ENCODE results near the gene DET1.
"Not testable (repeated sequence)": the region's sequence is repeated elsewhere in the genome, so short reads cannot be mapped to it uniquely, and the experiment has no call there.

Gene DET1

GRCh38 chr15:88541111-88541510 is 5.4 kb downstream of the DET1 start:
- H3K4me3 ChIP-seq (ENCODE audit: low read depth, low read length), result not testable (repeated sequence)

GRCh38 chr15:88540350-88540749 is 6.1 kb downstream of the DET1 start:
- not testable (repeated sequence) for H3K4me3 ChIP-seq (ENCODE audit: low read depth, low read length)

- H3K4me3 ChIP-seq (ENCODE audit: low read depth, low read length), result no peak overlapping the region
Measured at GRCh38 chr15:88539441-88539840, 7.0 kb downstream of the DET1 start.

GRCh38 chr15:88538972-88539371 is 7.5 kb downstream of the DET1 start:
- H3K4me3 ChIP-seq (ENCODE audit: low read depth, low read length), result no peak overlapping the region

GRCh38 chr15:88537591-88538317 is 8.7 kb downstream of the DET1 start:
- no peak overlapping the region for H3K4me3 ChIP-seq (ENCODE audit: low read depth, low read length)

GRCh38 chr15:88535607-88536313 is 10.7 kb downstream of the DET1 start:
- H3K4me3 ChIP-seq (ENCODE audit: low read depth, low read length), result no peak overlapping the region

- no peak overlapping the region for H3K4me3 ChIP-seq (ENCODE audit: low read depth, low read length)
Measured at GRCh38 chr15:88535100-88535499, 11.4 kb downstream of the DET1 start.

GRCh38 chr15:88533376-88533775 is 13.1 kb downstream of the DET1 start:
- no peak overlapping the region for H3K4me3 ChIP-seq (ENCODE audit: low read depth, low read length)

GRCh38 chr15:88529021-88529630 is 17.4 kb downstream of the DET1 start:
- H3K4me3 ChIP-seq (ENCODE audit: low read depth, low read length), result no peak overlapping the region

GRCh38 chr15:88526247-88526879 is 20.1 kb downstream of the DET1 start:
- H3K4me3 ChIP-seq (ENCODE audit: low read depth, low read length), result no peak overlapping the region

GRCh38 chr15:88525418-88525817 is 21.1 kb downstream of the DET1 start:
- no peak overlapping the region for H3K4me3 ChIP-seq (ENCODE audit: low read depth, low read length)

GRCh38 chr15:88524094-88524493 is 22.4 kb downstream of the DET1 start:
- not testable (repeated sequence) for H3K4me3 ChIP-seq (ENCODE audit: low read depth, low read length)

- H3K4me3 ChIP-seq (ENCODE audit: low read depth, low read length), result no peak overlapping the region
Measured at GRCh38 chr15:88518903-88519302, 27.6 kb downstream of the DET1 start.

GRCh38 chr15:88513195-88513594 is 33.3 kb downstream of the DET1 start:
- H3K4me3 ChIP-seq (ENCODE audit: low read depth, low read length), result no peak overlapping the region

- H3K4me3 ChIP-seq (ENCODE audit: low read depth, low read length), result no peak overlapping the region
Measured at GRCh38 chr15:88512601-88513000, 33.9 kb downstream of the DET1 start.

GRCh38 chr15:88512078-88512477 is 34.4 kb downstream of the DET1 start:
- H3K4me3 ChIP-seq (ENCODE audit: low read depth, low read length), result no peak overlapping the region

- H3K4me3 ChIP-seq (ENCODE audit: low read depth, low read length), result no peak overlapping the region
Measured at GRCh38 chr15:88511161-88511560, 35.3 kb downstream of the DET1 start.

- H3K4me3 ChIP-seq (ENCODE audit: low read depth, low read length), result no peak overlapping the region
Measured at GRCh38 chr15:88509964-88510363, 36.5 kb downstream of the DET1 start.

- H3K4me3 ChIP-seq (ENCODE audit: low read depth, low read length), result no peak overlapping the region
Measured at GRCh38 chr15:88509321-88509720, 37.2 kb downstream of the DET1 start.

GRCh38 chr15:88506628-88507027 is 39.9 kb downstream of the DET1 start:
- no peak overlapping the region for H3K4me3 ChIP-seq (ENCODE audit: low read depth, low read length)

GRCh38 chr15:88505721-88506120 is 40.8 kb downstream of the DET1 start:
- no peak overlapping the region for H3K4me3 ChIP-seq (ENCODE audit: low read depth, low read length)

GRCh38 chr15:88504445-88504844 is 42.0 kb downstream of the DET1 start:
- H3K4me3 ChIP-seq (ENCODE audit: low read depth, low read length), result no peak overlapping the region

Data from iPS-11a (cell line).